ENCODE measurements around the gene PLA2G3.

- TF ChIP-seq POLR2A (IDR thresholded peaks at IDR 0.05) (no peak), CTCF (IDR thresholded peaks at IDR 0.05) (no peak)
Observed at GRCh38 chr22:31097941-31098631, 42.2 kb downstream of the PLA2G3 start.
